Right atrium auricular region (tissue), 2 donors: Measurements from ENCODE around the gene PNPLA1. TPM values are rescaled to one million over a fixed set of nuclear protein-coding genes. Genes with fewer than 3 reads are reported as not detected.

Source experiments
- DNase-seq: peaks from one replicate; pipeline ENCODE4 v3.0.0-alpha.2; 2019; ENCODE audit warnings: low spot score
- H3K27ac ChIP-seq, 2 donors: fragments of 200-600 bp; sonication (generic); 1 replicate in 1 of 2; 2 replicates in 1 of 2; pipeline ENCODE4 v1.5.1; 2016 to 2019
- H3K27me3 ChIP-seq, 2 donors: fragments of 200-600 bp; sonication (generic); one replicate each; pipeline versions ENCODE4 v1.5.1 to v1.6.0; 2017 to 2019
- H3K36me3 ChIP-seq: fragments of 200-600 bp; sonication (generic); one replicate; pipeline ENCODE4 v1.5.1; 2016
- H3K4me1 ChIP-seq, 2 donors: fragments of 200-600 bp; sonication (generic); one replicate each; pipeline versions ENCODE4 v1.5.1 to v1.6.0; 2017 to 2019
- H3K4me3 ChIP-seq, 2 donors: fragments of 200-600 bp; sonication (generic); 1 replicate in 1 of 2; 2 replicates in 1 of 2; pipeline ENCODE4 v1.5.1; 2017 to 2019; ENCODE audit warnings: mild to moderate bottlenecking in 1 of 2, moderate library complexity in 1 of 2
- H3K9me3 ChIP-seq, 2 donors: fragments of 200-600 bp; sonication (generic); one replicate each; pipeline ENCODE4 v1.5.1; 2019
- total RNA-seq, 2 donors: library from RNA; depleted of rRNA; stranded (reverse); fragments of >200 nt; gene quantifications; one replicate each; pipeline ENCODE4 v1.1.0, GENCODE V29; 2016
- TF ChIP-seq, protein P1 (sequence below), 2 donors: fragments of 200-600 bp; sonication (generic); IDR thresholded peaks; one replicate each; pipeline ENCODE4 v1.5.1; 2019; ENCODE audit warnings: antibody characterized with exemption in 2 of 2

The PNPLA1 gene
- total RNA-seq, 2 donors from 2014 or later, result 0.20 TPM; not detected in 1

DNA sequence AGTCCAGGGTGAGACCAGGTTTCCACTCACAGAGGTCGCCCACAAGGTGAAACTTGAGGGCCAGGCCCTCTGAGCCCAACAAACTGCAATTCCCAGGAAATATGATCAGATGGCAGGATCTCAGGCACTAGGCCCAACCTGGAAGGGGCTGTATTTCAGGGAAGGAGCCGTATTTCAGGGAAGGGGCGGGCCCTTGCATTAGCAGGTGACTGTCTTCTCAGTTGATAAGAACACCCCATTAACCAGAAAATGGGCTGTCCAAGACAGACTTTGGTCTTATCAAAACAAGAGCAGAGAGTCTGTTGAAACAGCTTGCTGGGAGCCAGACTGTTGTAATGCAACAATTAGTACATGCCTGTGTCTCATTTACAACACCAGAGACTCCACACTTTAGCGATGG is 77.8 kb downstream of the PNPLA1 start:
- Histone ChIP-seq H3K27ac (no peak overlapping the region), H3K36me3 (no peaks in the 10 kb centered on the region), H3K27me3 (no peaks in the 10 kb centered on the region), H3K4me1 (peaks cover 0 to 22% of the 10 kb centered on the region in 2 donors), H3K4me3 (no peak overlapping the region), H3K9me3 (peaks cover 0 to 3% of the 10 kb centered on the region in 2 donors)
- DNase-seq, result no peak
- TF ChIP-seq, protein P1, sequence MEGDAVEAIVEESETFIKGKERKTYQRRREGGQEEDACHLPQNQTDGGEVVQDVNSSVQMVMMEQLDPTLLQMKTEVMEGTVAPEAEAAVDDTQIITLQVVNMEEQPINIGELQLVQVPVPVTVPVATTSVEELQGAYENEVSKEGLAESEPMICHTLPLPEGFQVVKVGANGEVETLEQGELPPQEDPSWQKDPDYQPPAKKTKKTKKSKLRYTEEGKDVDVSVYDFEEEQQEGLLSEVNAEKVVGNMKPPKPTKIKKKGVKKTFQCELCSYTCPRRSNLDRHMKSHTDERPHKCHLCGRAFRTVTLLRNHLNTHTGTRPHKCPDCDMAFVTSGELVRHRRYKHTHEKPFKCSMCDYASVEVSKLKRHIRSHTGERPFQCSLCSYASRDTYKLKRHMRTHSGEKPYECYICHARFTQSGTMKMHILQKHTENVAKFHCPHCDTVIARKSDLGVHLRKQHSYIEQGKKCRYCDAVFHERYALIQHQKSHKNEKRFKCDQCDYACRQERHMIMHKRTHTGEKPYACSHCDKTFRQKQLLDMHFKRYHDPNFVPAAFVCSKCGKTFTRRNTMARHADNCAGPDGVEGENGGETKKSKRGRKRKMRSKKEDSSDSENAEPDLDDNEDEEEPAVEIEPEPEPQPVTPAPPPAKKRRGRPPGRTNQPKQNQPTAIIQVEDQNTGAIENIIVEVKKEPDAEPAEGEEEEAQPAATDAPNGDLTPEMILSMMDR (IDR thresholded peaks at IDR 0.05), result no peak

DNA sequence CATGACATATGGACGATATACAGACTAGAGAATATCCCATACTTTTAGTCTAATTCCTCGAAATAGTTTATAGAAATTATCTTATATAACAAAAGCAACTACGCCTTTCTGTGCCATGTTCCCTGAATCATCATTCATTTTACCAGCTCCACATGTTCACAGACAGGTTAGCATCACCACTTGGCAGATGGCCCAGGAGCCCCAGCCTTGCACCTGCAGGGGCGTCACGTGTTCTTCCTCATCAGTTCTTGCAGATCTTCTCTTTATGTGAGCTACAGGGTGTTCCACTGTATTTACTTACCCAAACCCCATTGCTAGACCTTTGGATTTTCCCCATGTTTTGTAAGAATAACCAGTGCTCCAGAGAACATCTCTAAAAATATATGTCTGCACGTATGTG is 79.4 kb downstream of the PNPLA1 start:
- no peak for DNase-seq
- H3K27ac ChIP-seq, result no peak overlapping the region
- TF ChIP-seq, protein P1 (IDR thresholded peaks at IDR 0.05), result no peak
- H3K36me3 ChIP-seq, result no peaks in the 10 kb centered on the region
- peaks cover 0 to 22% of the 10 kb centered on the region in 2 donors for H3K4me1 ChIP-seq
- H3K9me3 ChIP-seq, result peaks cover 0 to 6% of the 10 kb centered on the region in 2 donors
- no peak overlapping the region for H3K4me3 ChIP-seq
- no peaks in the 10 kb centered on the region for H3K27me3 ChIP-seq

DNA sequence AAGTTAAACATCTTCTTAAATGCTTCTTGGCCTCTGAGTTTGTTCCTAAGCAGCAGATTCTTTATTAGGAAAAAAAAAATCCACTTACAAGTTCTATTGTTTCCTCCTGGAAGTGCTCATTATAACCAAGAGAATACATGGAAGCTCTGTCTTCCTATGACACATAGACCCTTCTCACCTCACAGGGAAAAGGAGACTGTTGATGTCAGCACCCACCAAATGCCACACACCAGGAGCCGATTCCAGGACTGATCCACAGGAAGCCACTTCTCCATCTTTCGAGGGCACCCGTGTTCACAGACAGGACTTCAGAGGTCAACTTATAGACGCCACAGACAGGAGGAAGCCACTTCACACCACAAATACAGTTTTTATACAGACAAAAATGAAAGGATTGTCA is 80.2 kb downstream of the PNPLA1 start:
- H3K27me3 ChIP-seq, result no peaks in the 10 kb centered on the region
- peak overlapping the region in 1 of 2 donors; percentile 79 for H3K27ac ChIP-seq
- DNase-seq, result no peak
- no peaks in the 10 kb centered on the region for H3K36me3 ChIP-seq
- H3K9me3 ChIP-seq, result peaks cover 0 to 6% of the 10 kb centered on the region in 2 donors
- TF ChIP-seq, protein P1 (IDR thresholded peaks at IDR 0.05), result no peak
- H3K4me1 ChIP-seq, result peaks cover 0 to 22% of the 10 kb centered on the region in 2 donors
- H3K4me3 ChIP-seq, result no peak overlapping the region

DNA sequence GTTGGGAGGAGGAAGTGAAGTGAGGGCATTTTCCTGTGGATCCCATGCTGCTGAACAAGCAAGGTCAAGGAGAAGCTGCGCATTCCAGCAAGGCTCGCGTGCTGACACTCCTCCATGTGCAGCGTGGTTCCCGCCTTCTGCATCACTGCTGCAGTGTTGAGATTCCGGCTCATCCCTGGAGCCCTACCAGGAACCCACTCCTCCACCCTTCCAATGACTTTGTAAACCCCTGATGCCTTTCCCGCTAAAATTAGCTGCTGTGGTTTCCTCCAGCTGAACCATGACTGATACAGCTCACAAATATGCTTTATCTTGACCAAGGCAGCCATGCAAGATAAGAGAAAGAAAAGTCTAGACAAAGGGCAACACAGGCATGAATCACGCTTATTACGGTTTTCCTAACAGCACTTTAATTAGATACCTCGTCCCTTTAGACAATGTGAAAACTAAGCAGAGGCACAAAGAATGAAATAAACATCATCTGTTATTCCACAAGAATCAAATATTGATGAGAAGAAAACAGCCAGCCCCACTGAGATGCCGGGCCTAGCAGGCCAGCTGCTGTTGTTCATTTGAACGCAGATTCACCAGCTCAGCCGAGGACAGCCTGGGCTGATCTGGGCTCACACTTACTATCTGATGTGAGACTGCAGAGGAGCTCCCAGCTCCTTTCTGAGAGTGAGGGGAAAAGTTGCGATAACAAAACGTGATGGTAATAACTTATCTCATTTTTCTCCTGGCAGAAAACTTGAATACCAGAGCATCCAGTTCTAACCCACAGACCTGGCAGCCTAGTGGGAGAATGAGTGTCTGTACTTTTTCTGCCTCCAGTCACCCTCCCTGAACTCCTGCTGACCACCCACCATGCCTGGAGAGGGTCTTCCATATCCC is 81.1 kb downstream of the PNPLA1 start:
- peak overlapping the region; percentile 67 to 79 for H3K27ac ChIP-seq
- H3K9me3 ChIP-seq, result peaks cover 0 to 6% of the 10 kb centered on the region in 2 donors
- TF ChIP-seq, protein P1 (IDR thresholded peaks at IDR 0.05), result no peak
- H3K27me3 ChIP-seq, result no peaks in the 10 kb centered on the region
- H3K4me3 ChIP-seq, result no peak overlapping the region
- DNase-seq, result peak; percentile 62
- no peaks in the 10 kb centered on the region for H3K36me3 ChIP-seq
- H3K4me1 ChIP-seq, result peaks cover 0 to 22% of the 10 kb centered on the region in 2 donors

DNA sequence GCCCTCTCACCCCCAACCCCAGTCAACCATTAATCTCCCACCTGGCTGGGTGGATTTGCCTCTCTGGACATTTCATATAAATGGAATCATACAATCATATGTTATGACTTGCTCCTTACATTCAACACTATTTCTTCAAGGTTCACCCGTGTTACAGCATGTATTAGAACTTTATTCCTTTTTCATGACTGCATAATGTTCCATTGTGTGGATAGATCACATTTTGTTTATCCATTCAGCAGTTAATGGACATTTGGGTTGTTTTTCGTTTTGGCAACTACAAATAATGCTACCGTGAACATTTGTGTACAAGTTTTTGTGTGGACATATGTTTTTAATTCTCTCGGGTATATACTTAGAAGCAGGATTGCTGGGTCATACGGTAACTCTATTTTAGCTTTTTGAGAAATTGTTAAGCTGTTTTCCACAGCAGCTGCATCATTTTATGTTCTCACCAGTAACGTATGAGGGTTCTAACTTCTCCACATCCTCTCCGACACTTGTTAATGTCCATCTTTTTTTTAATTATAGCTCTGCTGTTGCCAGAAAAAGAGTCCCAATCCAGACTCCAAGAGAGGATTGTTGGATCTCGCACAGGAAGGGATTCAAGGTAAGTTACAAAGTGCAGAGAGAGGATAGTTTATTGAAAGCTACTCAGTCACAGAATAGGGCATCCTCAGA is 82.8 kb downstream of the PNPLA1 start:
- H3K4me3 ChIP-seq, result no peak overlapping the region
- peaks cover 0 to 6% of the 10 kb centered on the region in 2 donors for H3K9me3 ChIP-seq
- no peaks in the 10 kb centered on the region for H3K27me3 ChIP-seq
- no peak overlapping the region for H3K27ac ChIP-seq
- TF ChIP-seq, protein P1 (IDR thresholded peaks at IDR 0.05), result no peak
- no peaks in the 10 kb centered on the region for H3K36me3 ChIP-seq
- peaks cover 0 to 22% of the 10 kb centered on the region in 2 donors for H3K4me1 ChIP-seq
- DNase-seq, result no peak
